GM12864 (cell line): Measurements from ENCODE around the gene KIF26B.

Experiments
- DNase-seq: peaks from one replicate; pipeline ENCODE4 v3.0.0-alpha.2; 2011; ENCODE audit warnings: low read depth
- H3K4me3 ChIP-seq: 2 replicates; pipeline ENCODE4 v1.5.1; 2011; ENCODE audit warnings: mild to moderate bottlenecking, low read depth, low read length, control low read depth
- TF ChIP-seq, protein P1 (sequence below): IDR thresholded peaks from 2 replicates; pipeline ENCODE4 v1.5.1; 2011; ENCODE audit warnings: low read depth, mild to moderate bottlenecking, moderate library complexity, low read length, control low read depth, inconsistent platforms; ENCODE audit errors: missing control alignments

KIF26B gene

DNA sequence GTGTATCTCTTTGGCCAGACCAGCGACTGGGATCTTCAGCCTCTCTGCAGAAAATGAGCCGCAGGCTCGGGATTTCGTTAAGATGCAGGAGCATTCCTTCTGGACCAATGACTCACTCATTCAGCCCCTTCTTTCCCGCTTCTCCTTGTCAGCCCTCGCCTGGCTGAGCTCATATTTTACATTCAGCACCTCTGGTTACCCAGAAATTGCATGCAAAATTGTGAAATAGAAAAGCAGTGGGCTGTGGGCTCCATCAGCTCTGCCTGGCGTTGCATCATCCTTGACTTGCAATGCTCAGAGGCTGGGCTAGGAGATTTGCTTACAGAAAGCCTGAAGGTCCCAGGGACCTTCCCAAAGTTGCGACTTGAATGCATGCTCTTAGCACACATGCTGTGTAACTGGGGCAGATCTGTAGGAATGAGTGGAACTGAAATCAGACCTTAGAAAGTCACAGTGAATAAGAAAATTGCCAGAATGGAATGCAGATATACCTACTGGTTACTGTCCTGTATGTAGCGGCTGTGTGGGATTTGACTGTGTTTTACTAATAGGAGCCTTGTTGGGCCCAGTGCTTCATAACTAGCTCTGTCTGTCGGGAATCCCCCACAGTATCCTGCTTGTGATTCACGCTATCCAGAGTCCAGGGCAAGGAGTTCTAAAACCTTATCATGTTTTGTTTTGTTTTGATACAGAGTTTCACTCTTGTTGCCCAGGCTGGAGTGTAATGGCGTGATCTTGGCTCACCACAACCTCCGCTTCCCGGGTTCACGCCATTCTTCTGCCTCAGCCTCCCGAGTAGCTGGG, 444.8 kb downstream of the KIF26B start:
- TF ChIP-seq, protein P1, sequence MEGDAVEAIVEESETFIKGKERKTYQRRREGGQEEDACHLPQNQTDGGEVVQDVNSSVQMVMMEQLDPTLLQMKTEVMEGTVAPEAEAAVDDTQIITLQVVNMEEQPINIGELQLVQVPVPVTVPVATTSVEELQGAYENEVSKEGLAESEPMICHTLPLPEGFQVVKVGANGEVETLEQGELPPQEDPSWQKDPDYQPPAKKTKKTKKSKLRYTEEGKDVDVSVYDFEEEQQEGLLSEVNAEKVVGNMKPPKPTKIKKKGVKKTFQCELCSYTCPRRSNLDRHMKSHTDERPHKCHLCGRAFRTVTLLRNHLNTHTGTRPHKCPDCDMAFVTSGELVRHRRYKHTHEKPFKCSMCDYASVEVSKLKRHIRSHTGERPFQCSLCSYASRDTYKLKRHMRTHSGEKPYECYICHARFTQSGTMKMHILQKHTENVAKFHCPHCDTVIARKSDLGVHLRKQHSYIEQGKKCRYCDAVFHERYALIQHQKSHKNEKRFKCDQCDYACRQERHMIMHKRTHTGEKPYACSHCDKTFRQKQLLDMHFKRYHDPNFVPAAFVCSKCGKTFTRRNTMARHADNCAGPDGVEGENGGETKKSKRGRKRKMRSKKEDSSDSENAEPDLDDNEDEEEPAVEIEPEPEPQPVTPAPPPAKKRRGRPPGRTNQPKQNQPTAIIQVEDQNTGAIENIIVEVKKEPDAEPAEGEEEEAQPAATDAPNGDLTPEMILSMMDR: no peak

DNA sequence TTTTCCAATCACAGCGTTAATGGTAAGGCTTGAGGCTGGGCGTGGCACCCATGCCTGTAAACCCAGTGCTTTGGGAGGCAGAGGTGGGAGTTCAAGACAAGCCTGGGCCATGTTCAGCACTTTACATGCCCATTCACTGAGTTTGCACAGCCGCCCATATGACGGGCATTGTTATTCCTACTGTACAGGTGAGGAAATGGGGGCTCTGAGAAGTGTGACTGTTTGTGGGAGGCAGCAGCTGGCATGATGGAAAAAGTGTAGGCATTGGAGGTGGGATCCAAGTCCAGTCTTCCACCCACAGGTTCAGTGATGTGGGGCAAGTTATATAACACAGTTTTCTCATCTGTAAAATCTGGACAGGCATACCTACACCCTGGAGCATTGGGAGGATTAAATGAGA, 445.9 kb downstream of the KIF26B start:
- TF ChIP-seq, protein P1: no peak
- no peak overlapping the region for H3K4me3 ChIP-seq

More for the DNA sequence above, 444.8 kb downstream of the KIF26B start:
- no peak for DNase-seq
- no peak overlapping the region for H3K4me3 ChIP-seq

DNA sequence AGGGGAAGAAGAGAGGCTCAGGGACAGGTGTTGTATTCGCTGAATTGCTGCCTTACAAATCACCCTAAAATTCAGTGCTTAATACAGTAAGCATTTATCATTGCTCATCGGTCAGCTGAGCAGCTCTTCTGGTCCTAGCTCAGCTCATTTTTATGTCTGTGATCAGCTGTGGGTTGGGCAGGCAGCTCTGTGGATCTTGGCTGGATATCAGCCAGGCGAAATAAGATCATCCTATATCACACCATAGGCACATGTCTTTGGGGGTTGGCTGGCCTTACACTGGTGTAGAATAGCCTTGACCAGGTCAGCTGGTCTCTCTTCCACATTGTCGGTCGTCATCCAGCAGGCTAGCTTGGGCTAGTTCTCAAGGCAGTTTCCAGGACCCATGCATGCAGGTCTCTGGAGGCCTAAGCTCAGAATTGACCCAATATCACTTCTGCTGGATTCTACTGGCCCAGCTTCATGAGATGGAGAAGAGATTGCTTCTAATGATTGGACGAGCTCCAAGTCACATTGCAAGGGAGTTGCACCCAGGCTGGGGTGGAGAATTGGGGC, 448.6 kb downstream of the KIF26B start:
- H3K4me3 ChIP-seq: no peak overlapping the region
- TF ChIP-seq, protein P1: no peak
- no peak for DNase-seq

More for the DNA sequence above, 445.9 kb downstream of the KIF26B start:
- DNase-seq: no peak

DNA sequence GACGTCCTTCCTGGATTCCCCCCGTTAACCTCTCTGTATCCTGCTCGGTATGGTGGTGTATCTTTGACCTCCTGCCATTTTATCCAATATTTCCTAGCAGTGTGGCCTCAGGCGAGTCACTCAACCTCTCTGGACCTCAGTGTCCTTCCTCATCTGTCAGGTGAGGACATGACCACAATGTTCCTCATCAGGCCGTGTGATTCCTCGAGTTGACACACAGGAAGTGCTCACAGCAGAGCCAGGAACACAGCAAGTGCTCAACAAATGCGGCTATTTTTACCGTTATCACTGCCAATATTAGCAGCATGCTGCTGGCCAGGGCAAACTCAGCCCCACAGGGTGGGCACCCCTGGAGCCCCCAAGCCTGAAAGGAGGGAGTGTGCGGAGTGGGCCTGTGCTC, 450.2 kb downstream of the KIF26B start:
- no peak for DNase-seq
- no peak overlapping the region for H3K4me3 ChIP-seq
- TF ChIP-seq, protein P1: no peak

DNA sequence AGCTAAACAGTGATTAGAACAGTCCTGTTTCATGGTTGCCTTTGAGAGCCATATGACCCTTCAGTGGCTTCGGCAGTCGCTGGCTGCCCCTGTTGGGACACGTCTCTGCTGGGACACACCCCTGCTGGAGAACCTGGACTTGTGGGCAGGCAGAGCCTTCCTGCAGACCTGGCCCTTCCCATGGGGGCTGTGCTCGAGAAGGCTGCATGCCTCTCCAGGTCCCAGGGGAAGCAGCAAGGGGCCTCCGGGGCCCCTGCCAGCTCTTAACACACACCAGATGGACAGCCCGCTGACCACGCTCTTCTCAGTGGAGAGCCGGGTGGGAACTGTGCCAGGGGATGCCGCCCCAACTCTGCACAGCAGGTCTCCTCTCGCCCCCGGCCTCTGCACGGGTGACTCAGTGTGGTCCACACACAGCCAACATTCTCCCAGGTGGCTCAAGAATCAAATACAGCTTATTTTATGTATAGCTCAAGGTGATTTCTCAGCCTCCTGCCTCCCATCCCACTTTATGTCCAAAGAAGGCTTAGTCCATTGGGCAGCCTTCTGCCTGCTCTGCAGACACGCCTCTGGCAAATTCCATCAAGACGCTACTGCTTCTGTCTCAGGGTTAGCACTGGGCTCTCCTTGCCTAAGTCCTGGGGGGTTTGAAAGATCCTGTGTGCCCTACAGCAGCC, 450.8 kb downstream of the KIF26B start:
- H3K4me3 ChIP-seq: no peak overlapping the region
- TF ChIP-seq, protein P1: no peak
- DNase-seq: no peak

DNA sequence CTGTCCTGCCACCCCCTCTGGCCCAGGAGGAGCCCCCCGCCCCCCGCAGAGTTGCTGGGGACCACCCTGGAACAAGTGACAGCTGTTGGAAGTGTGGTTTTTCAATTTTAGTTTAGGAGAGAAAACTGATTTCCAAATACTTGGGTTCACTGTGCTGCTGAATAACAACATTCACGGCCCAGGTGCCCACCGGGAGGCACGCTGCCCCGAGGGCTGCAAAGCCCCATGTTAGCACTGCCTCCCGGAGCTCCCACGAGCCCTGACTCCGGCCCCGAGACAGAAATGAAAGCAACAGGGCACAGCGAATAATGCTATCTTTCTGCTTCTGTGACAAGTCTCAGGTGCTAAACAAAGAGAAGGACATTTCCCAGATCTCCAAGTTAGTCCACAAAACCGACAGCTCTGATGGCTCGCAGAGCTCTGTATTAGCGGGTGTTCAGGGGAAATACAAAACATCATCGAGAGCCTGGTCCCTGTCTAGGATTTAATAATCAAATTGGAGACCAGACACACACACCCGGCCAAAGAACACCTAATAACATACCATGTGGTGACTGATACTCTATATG, 451.5 kb downstream of the KIF26B start:
- DNase-seq: no peak
- TF ChIP-seq, protein P1: no peak
- H3K4me3 ChIP-seq: no peak overlapping the region
